Left forelimb (tissue), 1 donor: ENCODE results near the gene FGFR2.

Experiments
- DNase-seq: peaks from one replicate; pipeline ENCODE4 v3.0.0-alpha.2; 2018; ENCODE audit warnings: low spot score

Gene FGFR2

GRCh38 chr10:121452581-121452980 lies 145.7 kb downstream of the FGFR2 start:
- DNase-seq = no peak

DNA sequence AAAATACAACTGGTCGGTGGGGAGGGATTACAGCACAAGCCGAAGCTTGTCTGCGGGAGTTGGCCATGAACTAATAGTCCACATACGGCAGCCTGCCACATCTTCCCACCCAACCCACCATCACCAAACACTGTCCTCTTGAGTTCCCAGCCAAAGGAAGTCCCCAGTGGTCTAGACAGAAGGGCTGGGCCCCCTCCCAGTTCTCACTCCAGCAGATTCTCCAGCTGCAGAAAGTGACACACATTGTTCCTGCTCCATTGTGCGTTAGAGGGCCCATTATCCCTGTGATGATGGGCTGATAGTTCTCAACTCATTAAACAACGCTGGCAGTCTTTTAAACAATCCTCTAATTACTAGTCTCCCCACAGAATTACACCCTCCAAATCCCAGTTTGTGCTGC lies 148.0 kb downstream of the FGFR2 start:
- no peak for DNase-seq

- DNase-seq = no peak
Observed at GRCh38 chr10:121449482-121449924, 148.7 kb downstream of the FGFR2 start.

GRCh38 chr10:121448766-121449421 lies 149.3 kb downstream of the FGFR2 start:
- DNase-seq = no peak

GRCh38 chr10:121444520-121445165 lies 153.6 kb downstream of the FGFR2 start:
- DNase-seq = no peak

GRCh38 chr10:121442086-121442935 lies 155.9 kb downstream of the FGFR2 start:
- no peak for DNase-seq

GRCh38 chr10:121440461-121440860 lies 157.8 kb downstream of the FGFR2 start:
- no peak for DNase-seq

GRCh38 chr10:121438333-121438732 lies 159.9 kb downstream of the FGFR2 start:
- no peak for DNase-seq

DNA sequence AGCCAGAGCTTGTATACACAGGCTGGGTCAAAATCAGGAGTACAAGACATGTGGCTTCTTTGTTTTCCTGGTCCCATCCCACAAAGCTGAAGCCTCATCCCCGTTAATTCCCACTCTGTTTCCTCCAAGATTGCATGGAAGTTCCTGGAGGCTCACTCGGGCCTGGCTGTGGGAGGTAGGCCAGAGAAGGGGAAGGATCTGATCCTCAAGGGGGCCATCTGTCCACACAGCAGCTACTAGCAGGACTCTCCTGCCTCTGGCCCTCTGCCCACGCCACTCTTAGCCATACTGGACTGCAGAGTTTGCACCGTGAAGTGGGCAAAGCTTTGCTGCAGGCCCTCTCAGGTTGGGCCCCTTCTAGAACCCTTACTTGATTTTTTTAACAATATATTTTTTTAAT lies 160.6 kb downstream of the FGFR2 start:
- DNase-seq = no peak

DNA sequence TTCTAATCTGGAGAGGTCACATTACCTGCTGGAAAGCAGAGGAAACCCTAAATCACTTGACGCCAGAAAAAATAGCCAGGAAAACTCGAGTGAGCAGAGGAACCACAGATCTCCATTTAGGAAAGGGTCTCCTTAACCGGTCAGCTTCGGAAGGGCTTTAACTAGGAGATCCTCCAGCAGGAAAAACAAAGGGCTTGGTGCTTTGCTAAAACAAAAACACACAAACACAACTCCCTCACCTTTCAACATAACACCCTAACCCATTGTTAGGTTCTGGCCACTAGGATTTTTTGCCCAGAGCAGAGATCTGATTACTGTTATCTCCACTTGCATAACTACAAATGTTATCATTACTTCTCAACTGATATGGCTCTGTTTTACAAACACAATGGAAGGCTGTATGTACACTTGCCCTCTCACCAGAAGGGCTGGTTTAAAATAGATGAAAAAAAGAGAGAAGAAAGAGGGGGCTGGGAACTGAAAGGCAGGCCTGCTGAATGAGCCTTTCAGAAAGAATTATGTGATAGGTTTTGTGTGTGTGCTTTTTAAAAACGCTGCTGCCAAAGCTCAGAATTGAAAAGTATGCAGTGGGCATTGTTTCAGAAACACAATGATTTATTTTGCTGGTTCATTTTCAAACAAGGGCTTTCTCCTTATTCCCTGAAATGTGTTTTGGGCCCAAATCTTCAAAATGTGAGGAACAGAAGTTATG lies 161.5 kb downstream of the FGFR2 start:
- no peak for DNase-seq

DNA sequence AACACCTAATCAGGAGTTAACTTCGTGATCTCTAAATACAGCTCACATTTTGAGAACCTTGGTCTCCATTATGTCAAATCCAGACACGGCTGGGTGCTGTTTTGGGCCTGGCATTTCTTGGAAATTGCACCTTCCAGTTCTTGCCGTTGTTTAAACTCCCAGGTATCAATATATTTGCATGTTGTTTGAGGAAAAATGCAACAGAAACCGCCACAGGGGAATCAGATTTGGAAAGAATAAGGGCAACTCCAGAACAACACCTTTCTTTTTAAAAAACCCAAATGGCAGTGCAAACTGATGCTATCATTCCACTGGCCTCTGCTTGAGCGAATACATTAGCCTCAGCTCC lies 162.0 kb downstream of the FGFR2 start:
- DNase-seq = no peak

- DNase-seq = no peak
Observed at GRCh38 chr10:121435099-121435875, 163.0 kb downstream of the FGFR2 start.

- no peak for DNase-seq
Observed at GRCh38 chr10:121433965-121434364, 164.3 kb downstream of the FGFR2 start.

GRCh38 chr10:121428867-121429266 lies 169.4 kb downstream of the FGFR2 start:
- DNase-seq = no peak
